H1 (cell line): ENCODE measurements around the gene CCNL2. TPM values are rescaled to one million over a fixed set of nuclear protein-coding genes. Genes with fewer than 3 reads are reported as not detected.

Source experiments
- CTCF ChIA-PET: fragments of 300-600 bp; sonication (Branson Sonifier 250); formaldehyde crosslinking; loops from one replicate; lab custom pipeline; 2021; ENCODE audit not compliant: partially characterized antibody; lab: Charles Lee
- POLR2A ChIA-PET: fragments of 300-600 bp; sonication (Branson Sonifier 250); formaldehyde crosslinking; loops from one replicate; lab custom pipeline; 2021; ENCODE audit warnings: inconsistent platforms; ENCODE audit not compliant: partially characterized antibody; lab: Charles Lee
- DNase-seq, 2 experiments: peaks; one replicate each; pipeline versions ENCODE4 v3.0.0 to v3.0.0-alpha.2; 2010 to 2022; ENCODE audit warnings: low spot score in 2 of 2, low read depth in 1 of 2, mixed read lengths in 1 of 2
- FAIRE-seq: peaks from 2 replicates; lab custom pipeline; 2011; peaks lifted over from hg19 to GRCh38; lab: Jason Lieb, UNC
- H2AFZ ChIP-seq: 2 replicates; pipeline ENCODE4 v1.8.1; 2012; ENCODE audit warnings: low read length, inconsistent platforms
- H2AK5ac ChIP-seq: 2 replicates; pipeline ENCODE4 v1.6.1; 2013; ENCODE audit warnings: low read depth, low read length
- H2BK120ac ChIP-seq: replicated peaks from 2 replicates; pipeline ENCODE3; 2013; ENCODE audit warnings: low read depth, low read length, inconsistent platforms
- H2BK12ac ChIP-seq: 2 replicates; pipeline ENCODE4 v1.6.1; 2013; ENCODE audit warnings: low read depth, low read length
- H2BK15ac ChIP-seq: 2 replicates; pipeline ENCODE4 v1.6.1; 2013; ENCODE audit warnings: low read length
- H2BK20ac ChIP-seq: 2 replicates; pipeline ENCODE4 v1.6.1; 2013; ENCODE audit warnings: low read length
- H2BK5ac ChIP-seq: 2 replicates; pipeline ENCODE4 v1.6.1; 2013; ENCODE audit warnings: low read depth, low read length
- H3K14ac ChIP-seq: 2 replicates; pipeline ENCODE4 v1.6.1; 2013; ENCODE audit warnings: inconsistent platforms; ENCODE audit not compliant: insufficient read length
- H3K18ac ChIP-seq: 2 replicates; pipeline ENCODE4 v1.6.1; 2013; ENCODE audit warnings: low read length; ENCODE audit errors: extremely low read depth
- H3K23ac ChIP-seq: 2 replicates; pipeline ENCODE4 v1.6.1; 2013; ENCODE audit warnings: inconsistent platforms; ENCODE audit not compliant: insufficient read length
- H3K23me2 ChIP-seq: 2 replicates; pipeline ENCODE4 v1.6.1; 2013; ENCODE audit warnings: low read depth, low read length
- H3K27ac ChIP-seq: 2 replicates; pipeline ENCODE4 v1.6.1; 2011; ENCODE audit warnings: low read depth, low read length, inconsistent platforms
- H3K27me3 ChIP-seq, 4 experiments: replicated peaks in 1 of 4; 1 replicate in 1 of 4; 2 replicates in 3 of 4; pipeline versions ENCODE4 v1.6.1 to v1.8.1; 2011 to 2013; ENCODE audit warnings: low read length in 3 of 4, mild to moderate bottlenecking in 3 of 4, inconsistent platforms in 2 of 4, mixed read lengths in 2 of 4, moderate library complexity in 1 of 4; ENCODE audit not compliant: control insufficient read depth in 3 of 4, insufficient read depth in 3 of 4; ENCODE audit errors: extremely low read depth in 1 of 4
- H3K36me3 ChIP-seq, 4 experiments: 2 replicates each; pipeline versions ENCODE4 v1.6.1 to v1.8.1; 2011 to 2013; ENCODE audit warnings: mild to moderate bottlenecking in 4 of 4, low read length in 3 of 4, moderate library complexity in 2 of 4, control low read depth in 1 of 4, inconsistent platforms in 1 of 4; ENCODE audit not compliant: insufficient read depth in 4 of 4, control insufficient read depth in 2 of 4
- H3K4ac ChIP-seq: replicated peaks from 2 replicates; pipeline ENCODE3; 2013; ENCODE audit warnings: low read length, low read depth, mixed read lengths, inconsistent platforms; ENCODE audit not compliant: insufficient read length
- H3K4me1 ChIP-seq, 4 experiments: replicated peaks in 1 of 4; 1 replicate in 1 of 4; 2 replicates in 3 of 4; pipeline versions ENCODE4 v1.6.1 to v1.8.1; 2011 to 2013; ENCODE audit warnings: low read length in 3 of 4, inconsistent platforms in 2 of 4, mixed read lengths in 1 of 4; ENCODE audit not compliant: insufficient read depth in 4 of 4, control insufficient read depth in 3 of 4
- H3K4me2 ChIP-seq, 2 experiments: 2 replicates each; pipeline versions ENCODE4 v1.6.1 to v1.8.1; 2011 to 2013; ENCODE audit warnings: low read depth in 2 of 2, low read length in 2 of 2, control low read depth in 1 of 2, inconsistent platforms in 1 of 2, mild to moderate bottlenecking in 1 of 2; ENCODE audit not compliant: insufficient read depth in 1 of 2
- H3K4me3 ChIP-seq, 4 experiments: fragments of 200-600, 300-600 bp in 1 of 4; sonication (generic), shearing (Covaris generic), sonication (Bioruptor Twin) in 1 of 4; 2 replicates each; pipeline versions ENCODE4 v1.5.1 to v1.8.1; 2011 to 2016; ENCODE audit warnings: low read length in 4 of 4, low read depth in 3 of 4, control low read depth in 2 of 4, inconsistent platforms in 2 of 4, mild to moderate bottlenecking in 2 of 4, mixed read lengths in 1 of 4, moderate library complexity in 1 of 4; ENCODE audit not compliant: insufficient read depth in 2 of 4; ENCODE audit errors: extremely low read depth in 1 of 4
- H3K56ac ChIP-seq: replicated peaks from 2 replicates; pipeline ENCODE3; 2013; ENCODE audit warnings: low read depth, mild to moderate bottlenecking, mixed read lengths, low read length, inconsistent platforms; ENCODE audit not compliant: insufficient read length
- H3K79me1 ChIP-seq: 2 replicates; pipeline ENCODE4 v1.6.1; 2013; ENCODE audit warnings: low read depth, low read length, control low read depth
- H3K79me2 ChIP-seq, 2 experiments: 2 replicates each; pipeline versions ENCODE4 v1.6.1 to v1.8.1; 2012 to 2013; ENCODE audit warnings: low read length in 2 of 2, mild to moderate bottlenecking in 2 of 2, inconsistent platforms in 1 of 2; ENCODE audit not compliant: insufficient read depth in 2 of 2, control insufficient read depth in 1 of 2
- H3K9ac ChIP-seq, 4 experiments: replicated peaks in 1 of 4; 1 replicate in 1 of 4; 2 replicates in 3 of 4; pipeline versions ENCODE4 v1.6.1 to v1.8.1; 2011 to 2013; ENCODE audit warnings: low read depth in 3 of 4, low read length in 3 of 4, control low read depth in 2 of 4, mild to moderate bottlenecking in 2 of 4, moderate library complexity in 2 of 4, inconsistent platforms in 1 of 4; ENCODE audit errors: extremely low read depth in 1 of 4
- H3K9me3 ChIP-seq, 2 experiments: 2 replicates each; pipeline versions ENCODE4 v1.6.1 to v1.8.1; 2012 to 2013; ENCODE audit warnings: mild to moderate bottlenecking in 2 of 2, moderate library complexity in 2 of 2, control low read depth in 1 of 2, inconsistent platforms in 1 of 2, low read depth in 1 of 2, low read length in 1 of 2, mixed read lengths in 1 of 2; ENCODE audit not compliant: insufficient read depth in 2 of 2
- H4K20me1 ChIP-seq, 2 experiments: replicated peaks in 1 of 2; 2 replicates each; pipeline versions ENCODE3 to v1.8.1; 2011 to 2013; ENCODE audit warnings: inconsistent platforms in 2 of 2, low read length in 2 of 2, mild to moderate bottlenecking in 1 of 2; ENCODE audit not compliant: insufficient read depth in 2 of 2, control insufficient read depth in 1 of 2
- H4K5ac ChIP-seq: 2 replicates; pipeline ENCODE4 v1.6.1; 2013; ENCODE audit warnings: low read length, low read depth, mixed read lengths, inconsistent platforms; ENCODE audit not compliant: insufficient read length
- H4K8ac ChIP-seq: 2 replicates; pipeline ENCODE4 v1.8.0; 2013; ENCODE audit warnings: mild to moderate bottlenecking, moderate library complexity, low read length, inconsistent platforms; ENCODE audit not compliant: insufficient read depth; ENCODE audit errors: extremely low read depth
- H4K91ac ChIP-seq: replicated peaks from 2 replicates; pipeline ENCODE3; 2013; ENCODE audit warnings: low read length, mixed read lengths, inconsistent platforms; ENCODE audit not compliant: insufficient read length
- BACH1 ChIP-seq: IDR thresholded peaks from 2 replicates; pipeline ENCODE4 v1.6.1; 2012; ENCODE audit warnings: low read length, improper control_type of control experiment
- CHD1 ChIP-seq: IDR thresholded peaks from 2 replicates; pipeline ENCODE4 v1.6.1; 2012; ENCODE audit warnings: low read depth, low read length, improper control_type of control experiment
- CREB1 ChIP-seq: IDR thresholded peaks from 2 replicates; pipeline ENCODE4 v1.6.1; 2012; ENCODE audit warnings: inconsistent platforms
- EP300 ChIP-seq, 2 experiments: IDR thresholded peaks; 1 replicate in 1 of 2; 2 replicates in 1 of 2; pipeline ENCODE4 v1.6.1; 2011 to 2012; ENCODE audit warnings: low read depth in 2 of 2, low read length in 2 of 2, mild to moderate bottlenecking in 2 of 2, borderline replicate concordance in 1 of 2, inconsistent platforms in 1 of 2, moderate library complexity in 1 of 2
- JUN ChIP-seq: IDR thresholded peaks from 2 replicates; pipeline ENCODE4 v1.6.1; 2011; ENCODE audit warnings: low read depth, mild to moderate bottlenecking, improper control_type of control experiment, low read length
- RFX5 ChIP-seq: IDR thresholded peaks from 2 replicates; pipeline ENCODE4 v1.6.1; 2011; ENCODE audit warnings: low read depth, low read length, improper control_type of control experiment, borderline replicate concordance
- SAP30 ChIP-seq: fragments of 300-600 bp; sonication (generic); IDR thresholded peaks from 2 replicates; pipeline ENCODE4 v1.7.1; 2012; ENCODE audit warnings: low read length, moderate library complexity, mild to moderate bottlenecking, inconsistent platforms; ENCODE audit not compliant: insufficient read depth, insufficient replicate concordance
- SIRT6 ChIP-seq: IDR thresholded peaks from one replicate; pipeline ENCODE4 v1.7.1; 2012; ENCODE audit warnings: low read length, inconsistent platforms
- WGBS, 2 experiments: shearing (Covaris generic) in 1 of 2; methylation state at CpG; one replicate each; pipeline versions ENCODE4 v1.1.6 to v1.1.7; 2013 to 2015; ENCODE audit warnings: low lambda C conversion rate in 2 of 2, mixed read lengths in 2 of 2, inconsistent platforms in 1 of 2, low coverage in 1 of 2, missing lambda C conversion rate in 1 of 2; ENCODE audit not compliant: insufficient replicate concordance in 2 of 2, insufficient coverage in 1 of 2, insufficient read length in 1 of 2; ENCODE audit errors: extremely low coverage in 1 of 2, missing lambda C conversion rate in 1 of 2; 5-methylcytosine and 5-hydroxymethylcytosine counted together
- polyA plus RNA-seq, 7 experiments: library from polyadenylated mRNA; depleted of rRNA in 3 of 7; stranded (reverse) in 5 of 7; unstranded in 2 of 7; fragments of >200 nt in 5 of 7; fragments of 200-250 nt in 2 of 7; gene quantifications; 1 replicate in 5 of 7; 2 replicates in 1 of 7; 4 replicates in 1 of 7; pipeline versions ENCODE4 v1.2.1 to v1.2.3, GENCODE V29; 2011 to 2013; ENCODE audit warnings: missing spikeins in 2 of 7, mixed read lengths in 2 of 7
- total RNA-seq: library from RNA; stranded (reverse); fragmentation: NEBNext Ultra II Directional; extraction: Animal tissue kit (Norgen Biotek cat#: 25700); gene quantifications from 2 replicates; pipeline ENCODE4 v1.2.1, GENCODE V29; 2021
- TF ChIP-seq, protein P1 (sequence below): IDR thresholded peaks from 2 replicates; pipeline ENCODE4 v1.6.1; 2012; ENCODE audit warnings: inconsistent platforms

Gene CCNL2
- total and polyA plus RNA-seq, 2 of the 8 experiments (the other 6 are each of a cell fraction or from before 2014, with no cell fraction given): 79.8 to 120 TPM

DNA sequence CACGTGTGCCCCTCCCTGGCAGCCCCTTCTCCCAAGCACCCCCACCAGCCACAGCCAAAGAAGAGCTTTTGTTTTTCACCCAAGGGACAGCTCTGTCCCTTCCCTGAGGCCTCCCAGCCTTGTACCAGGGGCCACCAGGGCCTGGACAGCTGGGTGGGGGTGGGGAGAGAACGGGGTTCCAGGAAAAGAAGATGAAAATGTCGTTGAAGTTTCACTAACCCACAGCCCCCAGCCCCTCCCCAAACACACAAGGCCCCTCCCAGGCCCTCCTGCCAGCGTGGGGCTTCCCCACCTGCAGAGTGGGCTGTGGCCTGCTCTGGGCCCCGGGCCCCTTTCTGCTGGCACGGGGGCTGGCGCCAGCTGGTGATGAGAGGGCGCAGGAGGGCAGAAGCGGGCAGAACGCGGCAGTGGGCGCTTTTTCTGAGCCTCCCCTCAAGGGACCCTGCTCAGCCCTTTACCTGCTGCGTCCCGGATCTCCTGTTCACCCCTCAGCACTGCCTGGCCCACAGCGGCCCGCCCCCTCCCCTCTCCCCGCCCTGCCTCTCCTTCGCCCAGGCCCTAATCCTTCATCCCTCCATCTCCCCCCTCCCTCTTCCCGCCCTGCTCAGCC is 27.5 kb upstream of the CCNL2 start:
- TF ChIP-seq JUN (no peak), SAP30 (no peak), CREB1 (no peak), SIRT6 (no peak), CHD1 (no peak), RFX5 (no peak), BACH1 (no peak), EP300 (IDR thresholded peaks at IDR 0.05; ENCODE audit: borderline replicate concordance in 1 of 2, low read depth in 2 of 2, low read length in 2 of 2) (no peak)
- TF ChIP-seq, protein P1, sequence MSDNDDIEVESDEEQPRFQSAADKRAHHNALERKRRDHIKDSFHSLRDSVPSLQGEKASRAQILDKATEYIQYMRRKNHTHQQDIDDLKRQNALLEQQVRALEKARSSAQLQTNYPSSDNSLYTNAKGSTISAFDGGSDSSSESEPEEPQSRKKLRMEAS: no peak
- no peak overlapping the region for H2AK5ac ChIP-seq
- H3K79me1 ChIP-seq: no peaks in the 10 kb centered on the region
- H2BK12ac ChIP-seq: peak overlapping the region; percentile 94; the same call in 1 of the 2 replicates
- H2BK120ac ChIP-seq: no peak overlapping the region
- no peak overlapping the region for H2AFZ ChIP-seq
- peak overlapping the region; percentile 83 for H3K18ac ChIP-seq
- peaks cover 6% of the 10 kb centered on the region; the same call in 1 of the 2 replicates for H3K23me2 ChIP-seq
- no peaks in the 10 kb centered on the region for H3K79me2 ChIP-seq
- H3K9ac ChIP-seq: no peak overlapping the region
- no peak overlapping the region for H3K27ac ChIP-seq
- H3K4ac ChIP-seq: peak overlapping the region; percentile 65
- peaks cover 0 to 35% (median 25%) of the 10 kb centered on the region in 4 experiments; a peak in 6 of 7 replicates for H3K4me1 ChIP-seq
- peak overlapping the region; percentile 97 for H4K91ac ChIP-seq
- H4K8ac ChIP-seq: no peak overlapping the region
- no peak for DNase-seq
- H4K20me1 ChIP-seq: no peaks in the 10 kb centered on the region
- peak overlapping the region; percentile 90; the same call in 1 of the 2 replicates for H2BK5ac ChIP-seq
- no peak overlapping the region for H3K14ac ChIP-seq
- no peaks in the 10 kb centered on the region for H3K27me3 ChIP-seq
- H3K23ac ChIP-seq: no peak overlapping the region
- POLR2A ChIA-PET: interaction anchor here (0.7 to 22.9 kb wide), 7 partner anchors 11 to 51 kb away, joined by 3 to 515 read pairs (median 8); partner anchors contain the start of genes CCNL2 and MRPL20
- no peak for FAIRE-seq
- H2BK20ac ChIP-seq: peak overlapping the region; percentile 90; the same call in 1 of the 2 replicates
- WGBS, 2 experiments: 53% methylated on average over 11 of the region's 19 CpGs; no CpG with 5 or more reads in 1 of the 2 experiments
- H3K4me3 ChIP-seq: peak overlapping the region; percentile 2 to 38 (median 12); a peak in 4 of 8 replicates
- H3K4me2 ChIP-seq: peak overlapping the region; percentile 49 to 56; a peak in 3 of 4 replicates
- H3K36me3 ChIP-seq: no peaks in the 10 kb centered on the region; a peak in 1 of 8 replicates
- H4K5ac ChIP-seq: no peak overlapping the region
- peak overlapping the region; percentile 10 for H3K56ac ChIP-seq
- peak overlapping the region; percentile 81; the same call in 1 of the 2 replicates for H2BK15ac ChIP-seq
- H3K9me3 ChIP-seq: peaks cover 0 to 3% of the 10 kb centered on the region in 2 experiments; a peak in 1 of 4 replicates
- CTCF ChIA-PET: interaction anchor here (1.3 to 3.4 kb wide), 3 partner anchors 14 to 25 kb away, joined by 3 to 14 read pairs (median 5); no protein-coding TSS in a partner anchor
